HEK293 (cell line): ENCODE results near the gene MTX2.

ENCODE experiments used
- CTCF ChIA-PET: fragments of 350-600 bp; formaldehyde crosslinking; extraction: SDS; loops from one replicate; lab custom pipeline; 2021; ENCODE audit warnings: antibody characterized with exemption; lab: Yijun Ruan, JAX
- POLR2A ChIA-PET: fragments of 300-600 bp; formaldehyde crosslinking; extraction: SDS; loops from one replicate; lab custom pipeline; 2020; ENCODE audit warnings: antibody characterized with exemption, inconsistent platforms; lab: Yijun Ruan, JAX
- H3K27ac ChIP-seq: fragments of 200-500 bp; sonication (Bioruptor generic); 2 replicates; pipeline ENCODE4 v1.5.1; 2014; ENCODE audit warnings: low read depth, low read length, control low read depth, inconsistent platforms; ENCODE audit errors: extremely low read depth
- H3K36me3 ChIP-seq, 2 experiments: fragments of 200-500 bp in 1 of 2; sonication (Bioruptor generic) in 1 of 2; 1 replicate in 1 of 2; 2 replicates in 1 of 2; pipeline ENCODE4 v1.5.1; 2014 to 2017; ENCODE audit warnings: inconsistent platforms in 2 of 2, low read length in 2 of 2; ENCODE audit not compliant: control insufficient read depth in 2 of 2, insufficient read depth in 1 of 2
- H3K4me1 ChIP-seq: fragments of 200-500 bp; sonication (Bioruptor generic); 2 replicates; pipeline ENCODE4 v1.5.1; 2014; ENCODE audit warnings: mild to moderate bottlenecking, low read length, inconsistent platforms; ENCODE audit not compliant: control insufficient read depth, insufficient read depth
- H3K4me3 ChIP-seq: 2 replicates; pipeline ENCODE4 v1.5.1; 2011; ENCODE audit warnings: low read depth, mild to moderate bottlenecking, control low read depth, low read length, moderate library complexity
- H3K9me3 ChIP-seq: fragments of 200-500 bp; sonication (Bioruptor generic); 2 replicates; pipeline ENCODE4 v1.5.1; 2014; ENCODE audit warnings: low read depth, low read length, inconsistent platforms; ENCODE audit not compliant: control insufficient read depth, insufficient read depth
- AEBP2 ChIP-seq: fragments of 450-650 bp; formaldehyde crosslinking; IDR thresholded peaks from 2 replicates; pipeline ENCODE4 v1.5.1; 2016; ENCODE audit warnings: missing biosample characterization, missing genetic modification characterization, borderline replicate concordance
- GLI2 ChIP-seq: fragments of 450-650 bp; formaldehyde crosslinking; IDR thresholded peaks from 2 replicates; pipeline ENCODE4; 2017; ENCODE audit warnings: missing biosample characterization, missing genetic modification characterization, low read depth, borderline replicate concordance
- KLF1 ChIP-seq: fragments of 450-650 bp; formaldehyde crosslinking; IDR thresholded peaks from 2 replicates; pipeline ENCODE4 v1.5.1; 2016; ENCODE audit warnings: missing biosample characterization, missing genetic modification characterization
- OVOL3 ChIP-seq: fragments of 450-650 bp; formaldehyde crosslinking; IDR thresholded peaks from 2 replicates; pipeline ENCODE4 v1.5.1; 2016; ENCODE audit warnings: missing biosample characterization, missing genetic modification characterization
- SCRT1 ChIP-seq: fragments of 450-650 bp; formaldehyde crosslinking; IDR thresholded peaks from 2 replicates; pipeline ENCODE4 v1.5.1; 2016; ENCODE audit warnings: missing biosample characterization, missing genetic modification characterization, borderline replicate concordance
- SP7 ChIP-seq: fragments of 450-650 bp; formaldehyde crosslinking; IDR thresholded peaks from 2 replicates; pipeline ENCODE4 v1.5.1; 2016; ENCODE audit warnings: missing biosample characterization, missing genetic modification characterization
- TRIM28 ChIP-seq: IDR thresholded peaks from 2 replicates; pipeline ENCODE4 v1.6.1; 2011; ENCODE audit warnings: low read length, control low read depth, borderline replicate concordance
- ZNF175 ChIP-seq: fragments of 450-650 bp; formaldehyde crosslinking; IDR thresholded peaks from 2 replicates; pipeline ENCODE4 v1.5.1; 2016; ENCODE audit warnings: missing biosample characterization, missing genetic modification characterization
- ZNF26 ChIP-seq: fragments of 450-650 bp; formaldehyde crosslinking; IDR thresholded peaks from 2 replicates; pipeline ENCODE4 v1.5.1; 2016; ENCODE audit warnings: missing biosample characterization, missing genetic modification characterization
- ZNF292 ChIP-seq: fragments of 450-650 bp; formaldehyde crosslinking; IDR thresholded peaks from 2 replicates; pipeline ENCODE4 v1.5.1; 2016; ENCODE audit warnings: low read depth, missing biosample characterization, missing genetic modification characterization, borderline replicate concordance
- ZNF302 ChIP-seq: fragments of 450-650 bp; formaldehyde crosslinking; IDR thresholded peaks from 2 replicates; pipeline ENCODE4 v1.5.1; 2016; ENCODE audit warnings: missing biosample characterization, missing genetic modification characterization, low read depth
- ZNF311 ChIP-seq: fragments of 450-650 bp; formaldehyde crosslinking; IDR thresholded peaks from 2 replicates; pipeline ENCODE4 v1.5.1; 2017; ENCODE audit warnings: missing biosample characterization, missing genetic modification characterization, borderline replicate concordance
- ZNF391 ChIP-seq: fragments of 450-650 bp; formaldehyde crosslinking; IDR thresholded peaks from 2 replicates; pipeline ENCODE4 v1.5.1; 2016; ENCODE audit warnings: low read depth, missing biosample characterization, missing genetic modification characterization, borderline replicate concordance
- ZNF580 ChIP-seq: fragments of 450-650 bp; formaldehyde crosslinking; IDR thresholded peaks from 2 replicates; pipeline ENCODE4 v1.5.1; 2016; ENCODE audit warnings: missing biosample characterization, missing genetic modification characterization
- ZNF596 ChIP-seq: fragments of 450-650 bp; IDR thresholded peaks from 2 replicates; pipeline ENCODE4 v1.5.0; 2018; ENCODE audit warnings: missing biosample characterization, mild to moderate bottlenecking, missing genetic modification characterization, moderate library complexity
- ZNF623 ChIP-seq: fragments of 450-650 bp; formaldehyde crosslinking; IDR thresholded peaks from 2 replicates; pipeline ENCODE4 v1.5.1; 2016; ENCODE audit warnings: missing biosample characterization, missing genetic modification characterization
- ZNF707 ChIP-seq: fragments of 450-650 bp; formaldehyde crosslinking; IDR thresholded peaks from 2 replicates; pipeline ENCODE4 v1.5.1; 2016; ENCODE audit warnings: missing biosample characterization, missing genetic modification characterization
- ZNF792 ChIP-seq: fragments of 450-650 bp; formaldehyde crosslinking; IDR thresholded peaks from 2 replicates; pipeline ENCODE4 v1.5.1; 2016; ENCODE audit warnings: missing biosample characterization, missing genetic modification characterization
- ZNF830 ChIP-seq: fragments of 450-650 bp; IDR thresholded peaks from 2 replicates; pipeline ENCODE4 v1.5.0; 2018; ENCODE audit warnings: missing biosample characterization, missing genetic modification characterization, low read depth, mild to moderate bottlenecking, moderate library complexity
- ZSCAN30 ChIP-seq: fragments of 450-650 bp; IDR thresholded peaks from 2 replicates; pipeline ENCODE4 v1.5.1; 2018; ENCODE audit warnings: missing biosample characterization, mild to moderate bottlenecking, missing genetic modification characterization, moderate library complexity
- ZXDB ChIP-seq: fragments of 450-650 bp; formaldehyde crosslinking; IDR thresholded peaks from 2 replicates; pipeline ENCODE4 v1.5.1; 2016; ENCODE audit warnings: missing biosample characterization, missing genetic modification characterization
- TF ChIP-seq, protein P1 (sequence below): fragments of 450-650 bp; formaldehyde crosslinking; IDR thresholded peaks from 2 replicates; pipeline ENCODE4 v1.5.1; 2016; ENCODE audit warnings: missing biosample characterization, missing genetic modification characterization
- TF ChIP-seq, protein P2 (sequence below): fragments of 450-650 bp; formaldehyde crosslinking; IDR thresholded peaks from 2 replicates; pipeline ENCODE4 v1.5.1; 2017; ENCODE audit warnings: missing biosample characterization, missing genetic modification characterization
- TF ChIP-seq, protein P3 (sequence below): fragments of 450-650 bp; formaldehyde crosslinking; IDR thresholded peaks from 2 replicates; pipeline ENCODE4 v1.5.1; 2016; ENCODE audit warnings: missing biosample characterization, missing genetic modification characterization

Gene MTX2

DNA sequence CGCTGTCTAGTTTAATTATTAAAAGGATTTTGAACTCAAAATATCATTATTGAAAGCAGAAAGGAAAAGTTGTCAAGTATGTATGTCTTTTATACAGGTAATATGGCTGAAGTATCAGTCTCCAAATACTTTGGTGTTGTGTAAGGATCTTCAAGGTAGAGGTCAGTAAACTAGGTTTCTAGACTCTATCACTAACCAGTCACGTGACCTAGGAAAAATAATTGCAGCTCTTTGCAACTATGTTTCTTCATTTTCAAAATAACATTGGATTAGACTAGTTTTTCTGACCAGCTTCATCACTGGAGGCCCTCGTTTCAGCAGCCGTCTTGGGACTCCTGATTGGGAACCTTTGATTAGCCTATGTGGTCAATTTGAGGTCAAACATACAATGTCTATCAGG is 21.4 kb upstream of the MTX2 start:
- POLR2A ChIA-PET, result no interaction called here
- H3K4me3 ChIP-seq, result no peak overlapping the region
- H3K36me3 ChIP-seq, result no peaks in the 10 kb centered on the region
- H3K4me1 ChIP-seq, result no peaks in the 10 kb centered on the region
- no peaks in the 10 kb centered on the region for H3K9me3 ChIP-seq
- CTCF ChIA-PET, result interaction anchor here (0.6 kb wide), 2 partner anchors 8 to 31 kb away, joined by 3 to 4 read pairs; no protein-coding TSS in a partner anchor
- TF ChIP-seq SP7 (tag by site-specific recombination), result no peak
- no peak for TF ChIP-seq ZNF292 (tag by site-specific recombination)
- TF ChIP-seq, protein P1, sequence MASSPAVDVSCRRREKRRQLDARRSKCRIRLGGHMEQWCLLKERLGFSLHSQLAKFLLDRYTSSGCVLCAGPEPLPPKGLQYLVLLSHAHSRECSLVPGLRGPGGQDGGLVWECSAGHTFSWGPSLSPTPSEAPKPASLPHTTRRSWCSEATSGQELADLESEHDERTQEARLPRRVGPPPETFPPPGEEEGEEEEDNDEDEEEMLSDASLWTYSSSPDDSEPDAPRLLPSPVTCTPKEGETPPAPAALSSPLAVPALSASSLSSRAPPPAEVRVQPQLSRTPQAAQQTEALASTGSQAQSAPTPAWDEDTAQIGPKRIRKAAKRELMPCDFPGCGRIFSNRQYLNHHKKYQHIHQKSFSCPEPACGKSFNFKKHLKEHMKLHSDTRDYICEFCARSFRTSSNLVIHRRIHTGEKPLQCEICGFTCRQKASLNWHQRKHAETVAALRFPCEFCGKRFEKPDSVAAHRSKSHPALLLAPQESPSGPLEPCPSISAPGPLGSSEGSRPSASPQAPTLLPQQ (tag by site-specific recombination), result no peak
- no peak for TF ChIP-seq ZXDB (tag by site-specific recombination)
- no peak for TF ChIP-seq ZNF596 (tag by site-specific recombination)
- no peak for TF ChIP-seq ZNF707 (tag by site-specific recombination)
- no peak for TF ChIP-seq ZNF26 (tag by site-specific recombination)
- TF ChIP-seq, protein P2, sequence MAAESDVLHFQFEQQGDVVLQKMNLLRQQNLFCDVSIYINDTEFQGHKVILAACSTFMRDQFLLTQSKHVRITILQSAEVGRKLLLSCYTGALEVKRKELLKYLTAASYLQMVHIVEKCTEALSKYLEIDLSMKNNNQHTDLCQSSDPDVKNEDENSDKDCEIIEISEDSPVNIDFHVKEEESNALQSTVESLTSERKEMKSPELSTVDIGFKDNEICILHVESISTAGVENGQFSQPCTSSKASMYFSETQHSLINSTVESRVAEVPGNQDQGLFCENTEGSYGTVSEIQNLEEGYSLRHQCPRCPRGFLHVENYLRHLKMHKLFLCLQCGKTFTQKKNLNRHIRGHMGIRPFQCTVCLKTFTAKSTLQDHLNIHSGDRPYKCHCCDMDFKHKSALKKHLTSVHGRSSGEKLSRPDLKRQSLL (tag by site-specific recombination), result no peak
- no peak for TF ChIP-seq ZNF580 (tag by site-specific recombination)
- no peak for TF ChIP-seq GLI2 (tag by site-specific recombination)
- TF ChIP-seq ZNF175, result no peak
- TF ChIP-seq TRIM28, result no peak
- no peak for TF ChIP-seq KLF1 (tag by site-specific recombination)
- TF ChIP-seq ZNF302, result no peak
- no peak overlapping the region for H3K27ac ChIP-seq

GRCh38 chr2:176251928-176252327 is 17.3 kb upstream of the MTX2 start:
- Histone ChIP-seq H3K36me3 (no peaks in the 10 kb centered on the region), H3K4me3 (no peak overlapping the region), H3K4me1 (no peaks in the 10 kb centered on the region), H3K9me3 (no peaks in the 10 kb centered on the region), H3K27ac (no peak overlapping the region)
- ChIA-PET POLR2A (no interaction called here), CTCF (no interaction called here)
- no peak for TF ChIP-seq ZNF623 (tag by site-specific recombination)
- TF ChIP-seq ZNF391 (tag by site-specific recombination), result no peak
- no peak for TF ChIP-seq SCRT1 (tag by site-specific recombination)
- TF ChIP-seq, protein P3, sequence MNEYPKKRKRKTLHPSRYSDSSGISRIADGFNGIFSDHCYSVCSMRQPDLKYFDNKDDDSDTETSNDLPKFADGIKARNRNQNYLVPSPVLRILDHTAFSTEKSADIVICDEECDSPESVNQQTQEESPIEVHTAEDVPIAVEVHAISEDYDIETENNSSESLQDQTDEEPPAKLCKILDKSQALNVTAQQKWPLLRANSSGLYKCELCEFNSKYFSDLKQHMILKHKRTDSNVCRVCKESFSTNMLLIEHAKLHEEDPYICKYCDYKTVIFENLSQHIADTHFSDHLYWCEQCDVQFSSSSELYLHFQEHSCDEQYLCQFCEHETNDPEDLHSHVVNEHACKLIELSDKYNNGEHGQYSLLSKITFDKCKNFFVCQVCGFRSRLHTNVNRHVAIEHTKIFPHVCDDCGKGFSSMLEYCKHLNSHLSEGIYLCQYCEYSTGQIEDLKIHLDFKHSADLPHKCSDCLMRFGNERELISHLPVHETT (tag by site-specific recombination), result no peak
- TF ChIP-seq OVOL3 (tag by site-specific recombination), result no peak
- no peak for TF ChIP-seq ZNF792
- TF ChIP-seq ZSCAN30 (tag by site-specific recombination), result no peak
- no peak for TF ChIP-seq ZNF830 (tag by site-specific recombination)
- TF ChIP-seq ZNF311 (tag by site-specific recombination), result no peak
- TF ChIP-seq AEBP2 (tag by site-specific recombination), result no peak
